ENCODE measurements around the gene NUP210.

Gene NUP210

GRCh38 chr3:13323822-13324221 is 96.3 kb downstream of the NUP210 start:
- no peak for TF ChIP-seq CTCF (conservative IDR thresholded peaks at IDR 0.05; ENCODE audit: low read depth, low read length)
- H3K4me3 ChIP-seq (ENCODE audit: low read length) = no peak overlapping the region
- DNase-seq (ENCODE audit: low read depth) = no peak

GRCh38 chr3:13322324-13322723 is 97.8 kb downstream of the NUP210 start:
- no peak overlapping the region for H3K4me3 ChIP-seq (ENCODE audit: low read length)
- no peak for TF ChIP-seq CTCF (conservative IDR thresholded peaks at IDR 0.05; ENCODE audit: low read depth, low read length)
- no peak for DNase-seq (ENCODE audit: low read depth)

GRCh38 chr3:13319564-13320220 is 100.4 kb downstream of the NUP210 start:
- TF ChIP-seq CTCF (conservative IDR thresholded peaks at IDR 0.05; ENCODE audit: low read depth, low read length) = no peak
- no peak for DNase-seq (ENCODE audit: low read depth)
- H3K4me3 ChIP-seq (ENCODE audit: low read length) = no peak overlapping the region

- no peak for DNase-seq (ENCODE audit: low read depth)
- no peak for TF ChIP-seq CTCF (conservative IDR thresholded peaks at IDR 0.05; ENCODE audit: low read depth, low read length)
- no peak overlapping the region for H3K4me3 ChIP-seq (ENCODE audit: low read length)
Observed at GRCh38 chr3:13318626-13319470, 101.3 kb downstream of the NUP210 start.

GRCh38 chr3:13317596-13318320 is 102.4 kb downstream of the NUP210 start:
- no peak for TF ChIP-seq CTCF (conservative IDR thresholded peaks at IDR 0.05; ENCODE audit: low read depth, low read length)
- no peak overlapping the region for H3K4me3 ChIP-seq (ENCODE audit: low read length)
- no peak for DNase-seq (ENCODE audit: low read depth)

- no peak overlapping the region for H3K4me3 ChIP-seq (ENCODE audit: low read length)
- TF ChIP-seq CTCF (conservative IDR thresholded peaks at IDR 0.05; ENCODE audit: low read depth, low read length) = no peak
- DNase-seq (ENCODE audit: low read depth) = no peak
Observed at GRCh38 chr3:13316603-13317002, 103.5 kb downstream of the NUP210 start.

Measured in retinal pigment epithelial cell (primary cell).